ENCODE results near the gene ATP6V0E2.

The ATP6V0E2 gene

DNA sequence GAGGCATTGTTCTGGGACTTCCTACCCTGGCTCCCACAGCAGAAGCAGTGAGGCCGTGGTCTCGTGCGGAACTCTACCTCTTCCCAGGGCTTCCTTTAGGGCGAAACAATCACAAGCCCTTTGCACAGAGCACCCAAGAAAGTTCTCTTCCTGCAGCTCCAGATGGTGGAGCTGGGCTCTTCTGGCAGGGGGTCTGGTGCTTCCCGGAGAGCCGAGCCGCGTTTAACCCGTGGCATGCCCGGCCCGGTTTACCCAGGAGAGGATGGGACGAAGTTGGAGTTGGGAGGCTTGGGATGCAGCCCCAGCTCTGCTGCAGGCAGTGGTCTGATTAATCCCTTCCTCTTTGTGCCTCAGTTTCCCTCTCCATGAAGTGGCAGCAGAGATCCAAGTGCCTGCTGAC lies 9.0 kb upstream of the ATP6V0E2 start:
- no peak for DNase-seq

DNA sequence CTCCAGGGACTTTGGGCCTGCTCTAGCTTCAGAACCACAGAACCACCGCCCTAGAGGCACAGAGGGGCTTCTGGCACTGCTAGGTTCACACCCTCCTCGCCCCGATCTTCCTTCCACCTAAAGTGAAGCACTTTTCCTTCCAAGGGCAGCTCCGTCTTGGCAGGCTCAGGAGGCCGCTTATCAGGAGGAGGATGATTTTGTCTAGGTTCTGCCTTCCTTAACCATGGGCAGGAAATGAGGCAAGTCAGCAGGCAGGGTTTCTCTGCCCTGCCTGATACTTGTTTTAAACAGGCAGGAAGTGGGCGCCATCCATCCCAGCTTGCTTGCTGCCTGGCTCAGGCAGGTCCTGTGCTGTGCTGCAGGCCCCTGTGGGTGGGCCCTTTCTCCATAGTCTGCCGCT lies 8.3 kb upstream of the ATP6V0E2 start:
- peak; percentile 9 for DNase-seq

DNA sequence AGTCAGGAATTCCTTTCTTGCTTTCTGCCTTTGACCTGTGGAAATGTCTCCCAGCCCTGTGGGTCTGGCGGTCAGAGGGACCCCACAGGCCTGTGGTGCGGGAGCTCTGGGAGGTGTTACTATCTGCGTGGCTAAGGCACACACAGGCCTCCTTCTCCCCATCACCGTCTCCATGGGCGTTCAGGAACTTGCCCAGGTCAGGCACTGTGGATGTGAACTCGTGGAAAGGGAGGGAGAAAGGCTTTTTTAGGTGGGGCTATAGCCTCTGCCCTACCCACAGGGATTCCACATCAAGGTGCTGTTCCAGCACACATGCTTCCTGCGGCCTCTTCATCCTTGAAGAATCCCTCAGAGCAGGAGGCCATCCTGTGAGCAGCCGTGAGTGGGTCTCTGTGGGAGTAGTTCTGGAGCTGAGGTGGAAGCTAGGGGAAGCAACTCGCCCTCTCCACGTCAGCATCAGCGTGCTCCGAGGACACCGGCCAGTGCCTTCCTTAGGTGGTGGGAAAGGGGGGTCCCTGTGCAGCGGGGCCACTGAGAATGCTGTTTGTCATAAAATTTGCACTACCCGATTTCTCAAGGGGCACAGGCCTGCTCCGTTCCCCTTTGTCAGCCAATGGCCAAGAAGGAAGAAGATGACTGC lies 7.5 kb upstream of the ATP6V0E2 start:
- no peak for DNase-seq

DNA sequence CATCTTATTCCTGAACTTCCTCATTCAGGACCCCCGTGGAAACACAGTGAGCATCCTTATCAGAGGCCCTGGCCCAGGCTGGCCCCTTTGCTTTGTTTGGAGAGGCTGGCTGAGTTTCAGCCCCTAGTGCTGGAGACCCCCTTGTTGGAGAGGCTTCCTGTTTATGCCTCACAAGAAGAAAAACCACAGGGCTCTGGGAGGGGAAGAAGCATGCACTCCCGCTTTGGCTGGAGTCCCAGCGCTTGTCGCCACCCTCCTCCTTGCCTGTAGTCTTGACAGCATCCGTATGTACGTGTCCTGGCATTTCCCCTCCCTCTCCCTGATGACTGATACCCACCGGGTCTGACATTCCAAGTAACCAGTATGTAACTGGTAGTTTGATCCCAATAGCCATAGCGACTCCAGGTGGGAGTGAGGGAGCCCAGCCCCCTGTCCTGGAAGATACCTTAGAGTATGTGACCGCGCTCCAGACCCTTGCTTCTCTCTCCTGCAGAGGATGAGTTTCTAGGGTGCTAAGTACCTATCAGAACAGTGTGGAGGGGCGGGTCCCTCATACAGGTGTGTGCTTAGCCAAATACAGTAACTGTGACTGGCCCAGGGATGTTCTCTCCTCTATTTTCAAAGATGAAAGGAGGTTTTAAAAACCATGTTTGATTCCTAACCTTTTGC lies 6.9 kb upstream of the ATP6V0E2 start:
- DNase-seq, result peak; percentile 78

DNA sequence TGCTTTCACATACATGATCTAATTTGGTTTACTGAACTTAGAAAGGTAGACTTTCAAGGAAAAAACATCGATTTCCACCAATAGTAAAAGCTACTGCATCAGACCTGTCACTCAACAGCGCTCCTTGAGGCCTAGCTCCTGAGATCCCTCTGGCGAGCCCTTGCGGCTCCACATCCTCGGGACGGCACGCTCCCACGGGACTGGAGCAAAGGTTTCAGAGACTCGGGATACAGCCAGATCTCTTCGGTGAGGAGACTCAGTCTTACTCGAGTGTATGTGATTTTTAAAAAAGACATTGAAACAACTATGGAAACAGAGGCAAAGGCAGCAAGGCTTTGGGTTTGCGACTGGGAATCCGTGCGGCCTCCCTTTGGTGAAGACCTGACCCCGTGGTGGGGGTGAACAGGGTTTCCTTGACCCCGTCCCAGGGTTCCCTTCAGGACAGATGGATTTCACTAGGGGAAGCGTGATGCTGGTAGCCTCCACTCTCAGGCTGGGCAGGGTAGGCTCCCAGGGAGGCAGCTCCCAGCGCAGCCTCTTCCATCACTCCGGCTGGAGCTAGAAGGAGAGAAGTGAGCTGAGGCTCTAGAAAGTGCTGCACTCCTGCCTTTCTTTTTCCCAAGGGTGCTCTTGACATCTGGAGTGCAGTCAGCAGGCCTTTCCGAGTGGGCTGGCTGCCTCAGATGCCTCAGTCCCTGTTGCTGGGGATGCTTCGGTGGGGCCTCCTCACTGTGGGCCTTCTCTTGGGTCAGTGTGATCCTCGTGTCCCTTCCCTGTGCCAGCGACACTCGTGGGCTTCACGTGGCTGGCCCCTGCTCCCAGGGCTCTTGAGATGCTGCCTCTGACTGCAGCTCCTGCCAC lies 5.8 kb upstream of the ATP6V0E2 start:
- no peak for DNase-seq

DNA sequence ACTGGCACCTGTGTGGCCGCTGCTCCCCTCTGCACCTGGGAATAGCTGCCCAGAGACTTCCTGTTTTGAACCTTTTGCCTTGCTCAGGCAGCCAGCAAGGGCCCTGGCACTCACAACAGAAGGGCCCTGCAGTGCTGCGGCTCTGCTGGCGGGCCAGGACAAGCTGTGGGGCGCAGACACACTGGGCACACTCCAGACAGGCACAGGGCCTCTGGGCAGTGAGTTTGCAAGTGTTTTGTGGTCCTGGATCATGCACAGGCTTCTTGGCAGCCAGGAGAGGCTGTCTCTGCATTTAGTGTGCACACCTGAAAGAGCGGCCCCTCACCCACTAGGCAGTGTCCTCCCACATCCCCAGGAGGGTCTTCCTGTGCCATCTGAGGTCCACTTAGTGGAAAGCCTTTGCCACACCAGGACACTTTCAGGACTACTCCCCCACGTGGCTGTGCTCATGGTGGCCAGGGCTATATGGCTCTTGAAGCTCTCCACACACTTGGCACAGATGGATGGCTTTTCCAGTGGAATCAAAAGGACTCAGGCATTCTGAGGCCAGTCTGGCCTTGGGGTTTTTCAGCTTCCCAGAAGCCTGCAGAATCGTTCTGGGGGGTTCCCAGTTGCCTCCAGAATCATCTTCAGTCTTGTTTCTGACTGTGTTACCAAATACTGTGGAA lies 5.0 kb upstream of the ATP6V0E2 start:
- DNase-seq, result no peak

DNA sequence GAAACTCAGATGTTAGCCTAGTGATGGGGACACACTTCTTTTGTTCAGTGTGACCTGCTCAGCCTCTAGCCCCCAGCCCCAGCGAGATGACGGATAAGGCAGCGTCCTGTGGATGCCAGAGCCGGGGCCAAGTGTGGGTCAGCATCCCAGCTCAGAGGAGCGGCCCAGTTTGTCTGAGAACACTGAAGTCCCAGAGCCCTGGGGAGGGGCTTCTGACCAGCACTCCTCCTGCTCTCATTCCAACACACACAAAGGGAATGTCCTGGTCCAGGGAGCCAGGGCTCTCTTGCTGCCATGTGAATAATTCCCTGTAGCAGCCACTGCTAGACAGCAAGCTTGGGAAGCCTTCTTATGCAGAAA lies 4.5 kb upstream of the ATP6V0E2 start:
- no peak for DNase-seq

DNA sequence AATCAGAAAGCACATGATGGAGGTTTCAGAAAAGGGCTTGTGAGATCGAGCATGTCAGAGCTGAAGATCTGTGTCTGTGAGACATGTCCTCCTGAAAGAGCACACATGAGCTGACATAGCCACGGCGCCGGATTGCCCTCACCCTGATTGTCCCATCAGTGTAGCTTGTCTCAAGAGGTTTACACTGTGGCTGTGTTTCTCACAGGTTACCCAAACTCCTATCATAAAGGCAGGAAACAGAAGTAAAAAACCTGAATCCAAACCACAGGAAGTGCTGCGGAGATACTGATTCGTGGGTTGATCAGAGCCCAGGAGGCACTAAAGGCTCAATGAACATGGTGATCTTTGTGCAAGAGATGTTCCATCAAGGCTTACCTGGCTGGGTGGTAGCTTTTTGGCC lies 3.9 kb upstream of the ATP6V0E2 start:
- DNase-seq, result no peak

DNA sequence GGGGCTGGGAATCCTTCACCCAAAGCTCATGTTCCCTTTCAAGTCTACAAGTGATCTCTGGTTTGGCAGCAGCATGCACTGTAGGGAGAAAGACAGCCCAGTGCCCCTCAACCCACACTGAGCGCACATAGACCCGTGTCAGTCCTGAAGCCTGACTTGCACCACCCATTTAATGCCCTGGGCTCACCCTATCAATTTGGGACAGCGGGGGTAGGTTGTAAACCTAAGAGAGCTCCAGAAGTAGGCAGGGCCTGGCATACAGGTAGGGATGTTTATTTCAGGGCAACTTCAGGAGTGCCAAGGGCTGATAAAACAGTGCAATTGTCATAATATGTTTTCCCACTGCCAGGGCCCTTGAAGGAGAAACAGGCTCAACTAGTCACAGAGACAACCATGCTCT lies 3.5 kb upstream of the ATP6V0E2 start:
- DNase-seq, result no peak

DNA sequence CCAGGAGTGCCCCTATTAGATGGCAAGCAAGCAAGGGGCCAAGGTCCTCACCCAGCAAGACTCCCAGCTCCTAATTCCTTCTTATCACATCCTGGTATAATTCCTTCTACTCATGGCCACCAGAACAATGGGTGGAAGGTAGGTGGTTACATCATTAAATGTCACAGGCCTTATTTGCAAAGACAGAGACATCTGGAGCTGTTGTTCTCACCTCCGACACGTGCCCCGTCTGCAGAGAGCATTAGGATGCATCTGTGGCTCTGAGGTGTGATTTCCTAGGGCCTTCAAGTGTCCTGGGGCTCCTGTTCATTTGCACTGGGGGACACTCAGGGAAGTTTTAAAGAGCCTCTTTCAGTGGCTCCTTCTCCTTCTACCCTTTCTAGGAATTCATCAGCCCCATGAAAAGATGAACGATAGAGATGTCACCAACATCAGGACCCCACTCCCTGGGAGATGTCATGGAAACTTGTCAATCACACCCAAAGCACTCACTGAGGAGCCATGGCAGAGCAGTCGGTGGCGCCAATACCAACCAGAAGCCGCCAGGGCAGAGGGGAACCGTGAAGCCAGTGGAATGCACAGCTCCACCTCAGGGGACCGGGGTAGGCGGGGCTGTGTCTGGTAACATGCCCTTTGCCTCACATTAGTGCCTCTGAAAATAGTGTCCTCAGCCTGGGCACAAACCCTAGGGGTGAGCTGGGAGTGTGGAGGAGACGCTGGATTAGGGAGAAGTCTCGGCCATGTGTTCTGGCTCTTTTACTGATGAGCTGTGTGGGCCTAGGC lies 2.9 kb upstream of the ATP6V0E2 start:
- no peak for DNase-seq

DNA sequence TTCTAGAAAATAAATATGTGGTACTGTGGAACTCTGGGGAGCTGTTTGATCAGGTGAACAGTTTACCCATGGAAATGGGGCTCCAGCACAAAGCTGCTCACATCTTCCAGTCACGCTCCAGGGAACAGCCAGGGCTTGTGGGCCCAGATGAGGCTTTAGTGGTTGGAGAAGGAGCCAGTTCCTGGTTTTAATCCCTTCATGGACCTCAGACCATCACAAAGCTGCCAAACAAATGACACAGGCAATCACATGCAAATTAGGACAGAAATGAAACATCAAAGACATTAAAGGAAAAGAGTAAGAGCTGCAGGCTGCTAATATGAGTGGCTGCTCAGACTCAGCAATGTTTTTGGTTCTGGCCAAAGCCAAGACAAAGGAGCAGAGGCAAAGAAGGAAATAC lies 2.2 kb upstream of the ATP6V0E2 start:
- DNase-seq, result no peak

DNA sequence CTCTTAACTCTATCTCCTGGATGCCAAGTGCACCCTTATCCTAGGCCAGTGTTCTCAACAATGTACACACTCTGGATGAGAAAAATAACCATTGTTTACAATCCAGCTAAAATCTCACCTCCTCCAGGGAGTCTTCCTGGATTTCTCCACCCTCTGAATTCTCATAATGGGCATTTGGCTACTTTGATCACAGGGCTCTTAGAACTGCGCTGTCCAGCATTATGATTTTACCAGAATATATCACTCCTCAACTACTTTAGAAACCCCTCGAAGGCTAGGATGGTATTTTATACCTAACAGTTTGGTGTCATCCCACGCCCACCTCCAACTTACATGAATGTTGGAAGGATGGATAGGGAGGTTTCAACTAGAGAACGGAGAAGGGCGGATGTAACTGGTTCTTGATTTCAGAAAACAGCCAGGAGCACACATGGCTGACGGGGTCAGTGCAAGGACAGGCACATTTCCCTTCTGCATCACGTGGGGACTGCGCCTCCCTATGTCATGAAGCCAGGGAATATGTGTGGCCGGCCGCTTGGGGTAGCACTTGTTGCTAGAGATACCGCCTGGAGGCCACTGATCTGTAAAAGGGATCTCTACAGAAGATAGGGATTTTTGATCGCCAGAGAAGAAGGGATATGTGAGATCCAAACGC lies 1.2 kb upstream of the ATP6V0E2 start:
- DNase-seq, result peak; percentile 85

DNA sequence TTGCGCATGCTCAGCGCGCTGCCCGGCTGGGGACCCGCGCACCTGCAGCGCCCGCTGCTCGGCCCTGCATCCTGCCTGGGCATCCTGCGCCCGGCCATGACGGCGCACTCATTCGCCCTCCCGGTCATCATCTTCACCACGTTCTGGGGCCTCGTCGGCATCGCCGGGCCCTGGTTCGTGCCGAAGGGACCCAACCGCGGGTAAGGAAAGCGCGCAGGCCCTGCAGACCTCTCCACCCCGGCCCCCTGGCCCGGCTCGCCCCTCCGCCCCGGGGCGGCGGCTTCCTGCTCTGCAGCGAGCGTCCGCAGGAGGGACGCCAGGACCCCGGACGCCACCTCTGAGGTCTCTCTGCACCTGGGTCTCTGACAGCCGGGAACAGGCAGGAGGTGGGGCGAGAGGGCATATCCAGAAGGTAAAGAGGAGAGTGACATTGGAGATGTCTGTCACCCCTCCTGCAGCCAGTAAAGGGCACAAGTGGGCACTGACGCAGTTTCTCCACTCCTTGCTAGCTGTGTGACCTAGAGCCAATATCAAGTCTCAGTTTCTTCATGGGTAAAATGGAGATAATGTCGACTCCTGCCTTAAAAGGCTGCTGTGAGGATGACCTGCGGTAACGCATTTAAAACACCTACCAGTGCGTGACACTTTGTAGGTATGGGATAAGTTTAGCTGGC lies 338 bp downstream of the ATP6V0E2 start:
- DNase-seq, result no peak

DNA sequence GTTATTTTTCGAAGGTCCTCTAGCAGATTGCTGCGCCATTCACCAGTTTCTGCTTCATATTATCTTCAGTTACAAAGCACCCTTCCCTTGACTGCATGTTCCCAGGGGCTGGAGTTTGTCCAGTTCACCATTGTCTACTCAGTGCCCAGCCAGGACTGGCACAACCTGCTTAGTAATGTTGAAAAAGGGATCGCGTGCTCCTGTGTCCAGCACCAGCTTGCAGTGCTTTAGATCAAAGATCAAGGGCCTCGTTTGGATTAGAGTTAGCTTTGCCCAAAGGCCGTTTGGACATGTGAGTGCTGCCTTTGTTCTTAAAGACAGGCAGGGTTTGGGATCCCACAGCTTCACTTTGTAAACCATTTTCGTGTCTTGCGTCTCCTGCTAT lies 867 bp downstream of the ATP6V0E2 start:
- DNase-seq, result no peak

DNA sequence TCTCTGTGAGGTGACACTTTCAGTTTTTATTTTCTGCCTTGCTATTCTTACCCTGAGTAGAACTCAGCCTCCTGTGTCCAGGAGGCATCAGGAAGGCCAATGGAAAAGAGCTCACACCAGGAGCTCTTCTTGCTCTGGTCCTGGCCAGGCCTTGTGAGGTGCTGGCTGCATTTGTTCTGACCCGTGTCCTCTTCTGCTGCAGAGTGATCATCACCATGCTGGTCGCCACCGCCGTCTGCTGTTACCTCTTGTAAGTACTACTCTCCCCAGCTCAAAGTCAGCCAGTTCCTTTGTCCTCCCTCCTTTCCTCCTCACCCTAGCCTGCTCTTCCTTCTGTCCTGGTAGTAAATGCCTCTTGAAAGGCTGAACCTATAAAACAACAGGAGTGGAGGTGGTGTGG lies 1.6 kb downstream of the ATP6V0E2 start:
- no peak for DNase-seq

DNA sequence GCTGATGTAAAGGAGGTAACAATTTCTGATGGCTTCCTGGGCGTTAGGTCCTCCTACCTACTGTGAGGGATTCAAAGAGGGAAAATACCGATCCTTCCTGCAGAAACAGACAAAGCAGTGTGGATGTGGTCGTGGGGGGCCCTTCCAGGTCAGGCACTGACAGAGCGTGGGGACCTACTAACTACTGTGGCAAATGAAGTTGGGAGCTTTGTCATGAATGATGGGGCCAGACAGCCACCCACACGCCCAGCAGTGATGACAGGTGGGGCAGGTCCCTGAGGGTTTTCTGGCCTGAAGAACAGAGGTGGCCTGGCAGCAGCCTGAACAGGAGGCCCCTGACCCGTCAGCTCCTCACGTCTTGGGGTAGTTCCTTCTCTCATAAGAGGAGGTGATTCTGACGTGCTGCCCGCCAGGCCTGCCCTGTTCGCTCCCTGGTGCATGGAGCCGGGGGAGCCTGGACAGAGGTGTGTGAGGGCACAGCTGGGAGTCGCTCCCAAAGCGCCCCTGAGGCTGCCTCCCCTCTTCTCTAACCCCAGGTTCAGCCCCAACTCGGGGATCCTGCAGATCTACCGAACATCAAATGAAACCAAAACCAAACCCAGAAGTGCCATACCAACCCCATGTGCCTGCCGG lies 4.2 kb downstream of the ATP6V0E2 start:
- no peak for DNase-seq

DNA sequence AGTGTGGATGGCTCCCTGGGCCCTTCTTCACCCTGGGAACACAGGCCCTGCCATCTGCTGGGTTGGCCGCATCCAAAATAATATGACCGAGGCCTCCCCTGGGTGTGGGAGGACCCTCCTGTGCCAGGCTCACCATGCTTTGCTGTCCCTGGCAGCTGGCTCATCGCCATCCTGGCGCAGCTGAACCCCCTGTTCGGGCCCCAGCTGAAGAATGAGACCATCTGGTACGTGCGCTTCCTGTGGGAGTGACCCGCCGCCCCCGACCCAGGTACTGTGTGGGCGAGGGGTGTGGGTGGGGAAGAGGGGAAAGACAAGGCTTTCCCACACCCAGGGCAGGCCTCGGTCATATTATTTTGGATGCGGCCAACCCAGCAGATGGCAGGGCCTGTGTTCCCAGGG lies 4.8 kb downstream of the ATP6V0E2 start:
- no peak for DNase-seq

DNA sequence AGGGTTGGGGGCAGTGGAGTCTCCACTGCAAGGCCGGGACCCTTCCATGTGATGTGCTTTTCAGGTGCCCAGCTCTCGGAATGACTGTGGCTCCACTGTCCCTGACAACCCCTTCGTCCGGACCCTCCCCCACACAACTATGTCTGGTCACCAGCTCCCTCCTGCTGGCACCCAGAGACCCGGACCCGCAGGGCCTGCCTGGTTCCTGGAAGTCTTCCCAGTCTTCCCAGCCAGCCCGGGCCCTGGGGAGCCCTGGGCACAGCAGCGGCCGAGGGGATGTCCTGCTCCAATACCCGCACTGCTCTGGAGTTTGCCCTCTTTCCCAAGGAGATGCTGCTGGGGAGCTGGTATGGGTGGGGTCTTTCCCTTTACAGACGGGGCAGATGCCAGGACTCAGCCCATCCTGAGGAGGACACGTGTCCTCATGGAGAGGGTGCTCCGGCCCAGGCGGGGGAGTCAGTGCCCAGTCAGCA lies 5.5 kb downstream of the ATP6V0E2 start:
- DNase-seq, result no peak

DNA sequence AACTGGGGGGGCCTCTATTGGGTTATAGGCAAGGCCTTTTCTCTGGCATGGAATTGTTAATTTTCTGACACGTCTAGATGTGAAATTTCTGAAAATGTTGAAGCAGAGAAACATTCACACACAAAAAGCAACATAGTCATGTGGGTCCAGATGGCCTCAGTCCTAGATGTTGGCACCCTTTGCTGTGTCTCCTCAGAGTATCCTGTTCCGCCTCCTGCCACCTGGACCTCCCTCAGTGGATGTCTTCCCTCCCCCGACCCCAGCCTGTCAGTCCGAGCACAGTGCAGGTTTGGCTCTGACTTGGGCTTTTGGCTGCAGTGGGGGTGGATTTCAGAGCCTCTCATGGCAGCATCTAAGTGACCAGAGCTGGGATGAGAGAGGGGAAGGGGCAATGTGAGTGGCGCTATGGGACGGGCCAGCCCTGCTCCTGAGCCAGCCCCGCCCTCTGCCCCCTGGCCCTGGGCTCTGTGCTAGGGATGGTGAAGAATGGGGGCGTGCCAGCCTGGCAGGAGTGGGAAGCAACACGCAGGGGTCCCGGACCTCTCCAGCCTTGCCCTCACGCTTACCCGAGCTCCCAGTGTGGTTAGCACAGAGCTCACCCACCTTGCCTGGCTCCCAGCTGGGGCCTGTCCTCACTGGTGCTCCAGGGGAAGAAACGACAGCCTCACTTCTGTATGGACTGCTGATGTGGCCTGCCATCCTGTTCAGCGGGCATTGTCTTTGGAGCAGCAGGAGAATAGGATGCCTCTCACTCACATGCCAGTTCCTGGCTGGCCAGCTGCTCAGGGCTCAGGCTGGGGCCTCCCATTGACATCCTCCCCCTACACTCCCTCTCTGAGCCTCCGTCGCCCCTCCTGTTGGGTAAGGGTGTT lies 6.2 kb downstream of the ATP6V0E2 start:
- DNase-seq, result no peak
